ENCODE measurements around the gene PGLYRP2.
"Not testable (repeated sequence)": the region's sequence is repeated elsewhere in the genome, so short reads cannot be mapped to it uniquely, and the experiment has no call there.

The PGLYRP2 gene

DNA sequence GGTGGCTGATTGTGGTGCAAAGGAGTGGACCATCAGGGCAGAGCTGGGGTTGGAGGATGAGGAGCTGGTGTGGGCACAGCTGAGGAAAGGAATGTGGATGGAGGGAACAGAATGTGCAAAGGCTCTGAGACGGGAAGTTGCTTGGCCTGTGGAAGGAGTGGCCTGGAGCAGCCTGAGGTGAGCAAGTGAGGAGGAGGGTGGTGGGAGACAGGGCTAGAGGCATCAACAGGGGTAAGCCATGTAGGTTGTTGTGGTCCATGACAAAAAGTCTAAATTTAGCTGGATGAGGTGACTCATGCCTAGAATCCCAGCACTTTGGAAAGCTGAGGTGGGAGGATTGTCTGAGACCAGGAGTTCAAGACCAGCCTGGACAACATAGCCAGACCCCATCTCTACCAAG is 38.5 kb upstream of the PGLYRP2 start:
- H3K4me3 ChIP-seq (ENCODE audit: low read length): no peak overlapping the region
- TF ChIP-seq, protein P1, sequence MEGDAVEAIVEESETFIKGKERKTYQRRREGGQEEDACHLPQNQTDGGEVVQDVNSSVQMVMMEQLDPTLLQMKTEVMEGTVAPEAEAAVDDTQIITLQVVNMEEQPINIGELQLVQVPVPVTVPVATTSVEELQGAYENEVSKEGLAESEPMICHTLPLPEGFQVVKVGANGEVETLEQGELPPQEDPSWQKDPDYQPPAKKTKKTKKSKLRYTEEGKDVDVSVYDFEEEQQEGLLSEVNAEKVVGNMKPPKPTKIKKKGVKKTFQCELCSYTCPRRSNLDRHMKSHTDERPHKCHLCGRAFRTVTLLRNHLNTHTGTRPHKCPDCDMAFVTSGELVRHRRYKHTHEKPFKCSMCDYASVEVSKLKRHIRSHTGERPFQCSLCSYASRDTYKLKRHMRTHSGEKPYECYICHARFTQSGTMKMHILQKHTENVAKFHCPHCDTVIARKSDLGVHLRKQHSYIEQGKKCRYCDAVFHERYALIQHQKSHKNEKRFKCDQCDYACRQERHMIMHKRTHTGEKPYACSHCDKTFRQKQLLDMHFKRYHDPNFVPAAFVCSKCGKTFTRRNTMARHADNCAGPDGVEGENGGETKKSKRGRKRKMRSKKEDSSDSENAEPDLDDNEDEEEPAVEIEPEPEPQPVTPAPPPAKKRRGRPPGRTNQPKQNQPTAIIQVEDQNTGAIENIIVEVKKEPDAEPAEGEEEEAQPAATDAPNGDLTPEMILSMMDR (conservative IDR thresholded peaks at IDR 0.05; ENCODE audit: low read length): no peak

DNA sequence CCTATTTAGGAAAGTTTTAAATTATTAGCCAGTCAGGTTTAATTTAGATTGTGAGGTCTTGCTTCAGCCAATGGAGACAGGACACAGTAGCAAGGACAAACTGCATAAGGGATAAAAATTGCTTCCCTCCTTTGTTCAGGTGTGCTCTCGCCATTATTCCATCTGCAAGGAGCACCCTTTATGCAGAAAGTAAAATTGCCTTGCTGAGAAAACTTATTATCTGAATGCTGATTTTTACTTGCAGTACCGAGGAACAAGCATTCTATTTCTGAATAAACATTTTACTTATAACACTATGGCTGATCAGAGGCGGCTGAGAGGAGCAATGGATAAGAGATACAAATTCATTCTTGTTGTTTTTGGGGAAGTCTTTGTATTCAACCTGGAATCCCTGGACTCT is 37.1 kb upstream of the PGLYRP2 start:
- TF ChIP-seq, protein P1 (conservative IDR thresholded peaks at IDR 0.05; ENCODE audit: low read length): no peak
- H3K4me3 ChIP-seq (ENCODE audit: low read length): no peak overlapping the region
- no peak for DNase-seq (ENCODE audit: low read depth)

More for the DNA sequence above, 38.5 kb upstream of the PGLYRP2 start:
- DNase-seq (ENCODE audit: low read depth): no peak

DNA sequence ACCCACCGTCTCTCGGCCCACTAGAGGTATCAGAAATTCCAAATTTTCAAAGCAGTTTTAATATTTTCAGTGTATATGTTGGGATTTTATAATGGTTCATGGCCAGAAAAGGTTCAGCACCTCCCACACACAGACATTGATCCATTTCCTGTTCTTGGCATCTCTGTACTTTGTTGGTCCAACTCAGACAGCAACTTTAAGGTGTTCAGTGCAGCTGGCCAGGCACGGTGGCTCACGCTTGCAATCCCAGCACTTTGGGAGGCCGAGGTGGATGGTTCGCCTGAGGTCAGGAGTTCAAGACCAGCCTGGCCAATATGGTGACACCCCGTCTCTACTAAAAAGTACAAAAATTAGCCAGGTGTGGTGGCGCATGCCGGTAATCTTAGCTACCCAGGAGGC is 35.9 kb upstream of the PGLYRP2 start:
- not testable (repeated sequence) for H3K4me3 ChIP-seq (ENCODE audit: low read length)

DNA sequence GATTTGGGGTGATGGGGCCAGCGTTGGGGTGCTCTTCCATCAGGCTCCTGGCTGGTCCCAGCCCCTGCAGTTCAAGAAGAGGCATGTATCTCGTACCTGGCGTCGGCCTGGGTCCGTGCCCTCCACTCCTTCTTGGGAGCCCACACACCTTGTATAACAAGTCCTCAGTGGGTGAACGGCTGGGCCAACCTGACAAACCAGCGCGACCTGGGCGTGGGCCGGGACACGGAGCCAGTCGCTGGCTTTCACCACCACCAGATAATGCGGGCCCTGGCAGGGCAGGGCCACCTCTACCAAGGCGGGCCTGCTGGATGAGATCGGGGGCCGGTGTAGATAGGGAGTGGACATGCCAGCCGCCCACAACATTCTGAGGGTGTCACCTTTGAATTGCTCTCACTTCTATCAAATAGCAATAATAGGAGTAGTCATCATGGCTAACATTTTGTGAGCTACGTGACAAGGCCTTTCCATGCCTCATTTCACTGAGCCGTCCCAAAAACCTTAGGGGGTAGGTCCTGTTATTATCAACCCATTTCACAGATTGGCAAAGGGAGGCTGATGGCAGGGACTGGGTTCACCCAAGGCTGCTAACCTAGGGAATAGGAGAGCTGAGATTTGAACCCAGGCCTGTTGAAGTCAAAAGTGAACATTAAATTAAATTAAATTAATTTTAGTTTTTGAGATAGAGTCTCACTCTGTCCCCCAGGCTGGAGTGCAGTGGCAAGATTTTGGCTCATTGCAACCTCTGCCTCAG is 32.5 kb upstream of the PGLYRP2 start:
- H3K4me3 ChIP-seq (ENCODE audit: low read length): no peak overlapping the region
- no peak for DNase-seq (ENCODE audit: low read depth)
- TF ChIP-seq, protein P1 (conservative IDR thresholded peaks at IDR 0.05; ENCODE audit: low read length): no peak

More for the DNA sequence above, 35.9 kb upstream of the PGLYRP2 start:
- DNase-seq (ENCODE audit: low read depth): not testable (repeated sequence)

DNA sequence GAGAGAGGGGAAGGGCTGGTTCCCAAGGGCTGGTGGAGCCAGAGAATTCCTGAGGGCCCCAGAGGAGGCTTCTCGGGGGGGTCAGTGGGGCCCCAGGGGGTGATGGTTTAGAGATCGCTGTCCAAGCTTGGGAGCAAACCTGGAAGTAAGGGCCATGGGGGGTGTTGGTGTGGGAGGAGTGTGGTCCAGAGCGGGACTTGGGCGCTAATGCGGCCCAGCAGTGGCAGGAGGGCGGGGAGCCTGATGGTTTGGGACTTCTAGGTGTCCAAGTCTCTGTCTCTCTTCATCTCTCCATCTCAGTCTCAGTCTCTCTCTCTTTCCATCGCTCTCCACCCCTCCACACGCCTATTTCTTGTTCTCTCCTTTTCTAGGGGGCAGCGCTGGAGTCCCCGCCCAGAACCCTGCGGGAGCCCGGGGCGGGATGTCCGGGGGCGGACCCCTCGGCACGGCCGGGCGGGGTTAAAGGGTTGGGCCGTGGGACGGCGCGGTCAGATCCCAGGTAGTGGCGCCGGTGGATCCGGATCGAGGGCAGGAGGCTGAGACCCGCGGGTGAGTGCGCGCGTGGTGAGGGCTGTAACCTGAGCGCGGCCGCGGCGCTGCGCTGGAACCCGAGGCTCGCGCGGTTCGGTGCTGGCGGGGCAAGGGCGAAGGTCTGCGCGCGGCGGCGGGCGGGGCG is 28.9 kb upstream of the PGLYRP2 start, which contains the start of gene CYP4F22:
Gene CYP4F22, plus strand, starts transcription at position 491 of the 676 bp plus-strand sequence. CDS start 16,812 bp downstream, outside the sequence.
- no peak within 1 kb of the TSS for H3K4me3 ChIP-seq (ENCODE audit: low read length)
- DNase-seq (ENCODE audit: low read depth): no peak
- TF ChIP-seq, protein P1 (conservative IDR thresholded peaks at IDR 0.05; ENCODE audit: low read length): no peak

DNA sequence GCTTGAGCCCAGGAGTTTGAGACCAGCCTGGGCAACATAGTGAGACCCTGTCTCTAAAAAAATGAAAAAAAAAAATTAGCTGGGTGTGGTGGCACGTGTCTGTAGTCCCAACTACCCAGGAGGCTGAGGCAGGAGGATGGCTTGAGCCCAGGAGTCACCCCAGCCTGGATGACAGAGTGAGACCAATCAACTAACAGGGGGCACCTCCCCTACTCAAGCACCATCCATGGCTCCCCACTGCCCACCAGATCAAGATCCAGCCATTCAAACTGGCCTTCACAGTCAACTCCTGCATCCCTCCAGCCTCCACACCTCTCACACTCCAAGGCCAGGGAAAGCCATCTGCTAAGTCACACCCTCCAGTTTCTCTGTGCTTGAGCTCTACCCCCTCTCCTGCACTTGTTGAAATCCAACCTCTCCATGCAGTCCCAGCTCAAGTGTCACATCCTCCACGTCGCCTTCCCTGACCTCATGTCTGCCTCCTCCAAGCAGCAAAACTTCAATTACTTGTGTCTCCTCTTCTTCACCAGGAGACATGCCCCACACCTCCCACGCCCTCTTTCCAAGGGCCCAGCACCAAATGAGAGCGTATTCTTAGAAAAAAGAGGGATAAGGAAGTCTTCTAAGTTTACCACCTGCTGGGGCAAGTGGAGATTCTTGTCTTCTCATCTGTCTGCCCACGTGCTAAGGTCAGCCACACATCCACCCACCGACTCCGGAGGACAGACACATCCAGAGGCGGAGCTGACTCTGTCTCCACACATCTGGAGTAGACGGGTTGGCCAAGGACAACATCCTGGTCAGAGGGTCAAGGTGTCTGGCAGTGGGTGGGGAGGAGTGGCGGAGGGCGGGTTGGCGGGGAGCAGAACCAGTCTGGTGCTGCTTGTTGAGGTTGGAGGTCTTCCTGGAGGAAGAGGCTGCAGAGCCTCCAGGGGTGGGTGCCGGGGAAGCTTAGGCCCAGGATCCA is 28.1 kb upstream of the PGLYRP2 start:
- H3K4me3 ChIP-seq (ENCODE audit: low read length): no peak overlapping the region
- TF ChIP-seq, protein P1 (conservative IDR thresholded peaks at IDR 0.05; ENCODE audit: low read length): no peak
- no peak for DNase-seq (ENCODE audit: low read depth)

DNA sequence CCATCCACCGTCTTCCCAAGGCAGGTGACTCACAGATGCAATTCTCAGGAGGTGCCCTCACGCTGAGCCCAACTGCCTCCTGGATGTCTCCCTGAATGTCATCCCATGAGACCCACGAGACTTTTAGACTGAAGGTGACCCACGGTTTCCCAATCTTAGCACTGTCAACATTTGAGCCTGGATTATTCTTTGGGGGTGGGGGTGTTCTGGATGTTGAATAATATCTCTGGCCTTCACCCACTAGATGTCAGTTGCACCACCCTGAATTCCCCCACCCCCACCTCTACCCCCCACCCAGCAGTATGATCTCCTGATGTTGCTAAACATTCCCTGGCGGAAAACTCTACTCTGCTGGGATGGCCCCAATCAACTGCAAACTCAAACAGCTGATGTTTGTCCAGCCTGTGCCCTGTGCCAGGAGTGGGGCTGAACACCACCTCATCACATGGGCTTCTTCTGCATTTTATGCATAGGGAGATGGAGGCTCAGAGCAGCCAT is 26.8 kb upstream of the PGLYRP2 start:
- no peak overlapping the region for H3K4me3 ChIP-seq (ENCODE audit: low read length)
- DNase-seq (ENCODE audit: low read depth): no peak
- TF ChIP-seq, protein P1 (conservative IDR thresholded peaks at IDR 0.05; ENCODE audit: low read length): no peak
